GM23338 (cell line): ENCODE data around the gene DDX4.

Source experiments
- CREB1 ChIP-seq: fragments of 250-450 bp; sonication (Bioruptor Pico); IDR thresholded peaks from 2 replicates; pipeline ENCODE4 v1.5.0; 2020; ENCODE audit warnings: low read depth, mild to moderate bottlenecking, moderate library complexity
- EZH2 ChIP-seq: fragments of 200-600 bp; sonication (generic); IDR thresholded peaks from one replicate; pipeline ENCODE4 v1.8.0; 2017; ENCODE audit warnings: antibody characterized with exemption, mild to moderate bottlenecking, low read depth; ENCODE audit not compliant: unreplicated experiment
- EZH2phosphoT487 ChIP-seq: fragments of 200-600 bp; sonication (generic); IDR thresholded peaks from one replicate; pipeline ENCODE4 v1.8.1; 2018; ENCODE audit warnings: antibody characterized with exemption; ENCODE audit not compliant: unreplicated experiment
- JUNB ChIP-seq: IDR thresholded peaks from one replicate; pipeline ENCODE4 v1.6.1; 2016; ENCODE audit warnings: antibody characterized with exemption; ENCODE audit not compliant: unreplicated experiment
- NANOG ChIP-seq: IDR thresholded peaks from 2 replicates; pipeline ENCODE4 v1.6.1; 2016; ENCODE audit warnings: antibody characterized with exemption, borderline replicate concordance
- POLR2AphosphoS5 ChIP-seq: IDR thresholded peaks from 2 replicates; pipeline ENCODE4 v1.6.1; 2016; ENCODE audit warnings: antibody characterized with exemption, low read depth
- STAT1 ChIP-seq: IDR thresholded peaks from one replicate; pipeline ENCODE4 v1.6.1; 2016; ENCODE audit warnings: antibody characterized with exemption; ENCODE audit not compliant: unreplicated experiment
- ZNF114 ChIP-seq: fragments of 250-450 bp; sonication (Bioruptor Pico); IDR thresholded peaks from 2 replicates; pipeline ENCODE4 v1.5.0; 2020; ENCODE audit warnings: mild to moderate bottlenecking, moderate library complexity
- ZNF331 ChIP-seq: fragments of 250-450 bp; sonication (Bioruptor Pico); IDR thresholded peaks from 2 replicates; pipeline ENCODE4 v1.5.0; 2020; ENCODE audit warnings: low read depth, mild to moderate bottlenecking, moderate library complexity
- TF ChIP-seq, protein P1 (sequence below), 2 experiments: fragments of 200-600 bp in 1 of 2; sonication (generic) in 1 of 2; conservative IDR thresholded peaks; 2 replicates each; pipeline versions ENCODE4 v1.5.1 to v1.6.1; 2016 to 2017; ENCODE audit warnings: antibody characterized with exemption in 2 of 2, low read depth in 2 of 2, mild to moderate bottlenecking in 2 of 2, moderate library complexity in 1 of 2
- TF ChIP-seq, protein P2 (sequence below): IDR thresholded peaks from one replicate; pipeline ENCODE4 v1.6.1; 2018; ENCODE audit warnings: antibody characterized with exemption; ENCODE audit not compliant: unreplicated experiment
- TF ChIP-seq, protein P3 (sequence below): IDR thresholded peaks from 2 replicates; pipeline ENCODE4 v1.6.1; 2016; ENCODE audit warnings: antibody characterized with exemption

DNA sequence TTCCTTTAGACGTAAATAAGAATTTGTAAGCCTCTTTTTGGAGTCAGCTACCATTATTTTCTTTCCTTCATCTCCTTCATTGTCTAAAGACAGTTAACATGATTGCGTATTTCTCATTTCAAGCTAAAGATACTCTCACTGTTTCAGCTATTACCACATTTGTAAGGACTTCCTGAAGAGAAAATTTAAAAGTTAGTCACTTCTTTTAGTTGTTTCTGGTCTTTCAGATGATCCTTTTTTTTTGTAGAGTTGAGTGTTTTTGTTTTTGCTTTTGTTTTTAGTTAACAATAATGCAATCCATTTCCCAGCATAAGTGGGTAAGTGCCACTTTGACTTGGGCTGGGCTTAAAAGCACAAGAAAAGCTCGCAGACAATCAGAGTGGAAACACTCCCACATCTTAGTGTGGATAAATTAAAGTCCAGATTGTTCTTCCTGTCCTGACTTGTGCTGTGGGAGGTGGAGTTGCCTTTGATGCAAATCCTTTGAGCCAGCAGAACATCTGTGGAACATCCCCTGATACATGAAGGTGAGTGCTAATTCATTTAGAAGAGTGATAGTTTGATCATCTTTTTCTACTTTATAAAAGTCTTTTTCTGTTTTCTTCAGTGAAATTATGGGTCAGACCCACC, 115.3 kb downstream of the DDX4 start:
- TF ChIP-seq, protein P1, sequence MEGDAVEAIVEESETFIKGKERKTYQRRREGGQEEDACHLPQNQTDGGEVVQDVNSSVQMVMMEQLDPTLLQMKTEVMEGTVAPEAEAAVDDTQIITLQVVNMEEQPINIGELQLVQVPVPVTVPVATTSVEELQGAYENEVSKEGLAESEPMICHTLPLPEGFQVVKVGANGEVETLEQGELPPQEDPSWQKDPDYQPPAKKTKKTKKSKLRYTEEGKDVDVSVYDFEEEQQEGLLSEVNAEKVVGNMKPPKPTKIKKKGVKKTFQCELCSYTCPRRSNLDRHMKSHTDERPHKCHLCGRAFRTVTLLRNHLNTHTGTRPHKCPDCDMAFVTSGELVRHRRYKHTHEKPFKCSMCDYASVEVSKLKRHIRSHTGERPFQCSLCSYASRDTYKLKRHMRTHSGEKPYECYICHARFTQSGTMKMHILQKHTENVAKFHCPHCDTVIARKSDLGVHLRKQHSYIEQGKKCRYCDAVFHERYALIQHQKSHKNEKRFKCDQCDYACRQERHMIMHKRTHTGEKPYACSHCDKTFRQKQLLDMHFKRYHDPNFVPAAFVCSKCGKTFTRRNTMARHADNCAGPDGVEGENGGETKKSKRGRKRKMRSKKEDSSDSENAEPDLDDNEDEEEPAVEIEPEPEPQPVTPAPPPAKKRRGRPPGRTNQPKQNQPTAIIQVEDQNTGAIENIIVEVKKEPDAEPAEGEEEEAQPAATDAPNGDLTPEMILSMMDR (conservative IDR thresholded peaks at IDR 0.05; ENCODE audit: low read depth in 2 of 2) = no peak
- TF ChIP-seq POLR2AphosphoS5 = no peak
- no peak for TF ChIP-seq EZH2phosphoT487
- no peak for TF ChIP-seq EZH2
- no peak for TF ChIP-seq JUNB
- TF ChIP-seq, protein P2, sequence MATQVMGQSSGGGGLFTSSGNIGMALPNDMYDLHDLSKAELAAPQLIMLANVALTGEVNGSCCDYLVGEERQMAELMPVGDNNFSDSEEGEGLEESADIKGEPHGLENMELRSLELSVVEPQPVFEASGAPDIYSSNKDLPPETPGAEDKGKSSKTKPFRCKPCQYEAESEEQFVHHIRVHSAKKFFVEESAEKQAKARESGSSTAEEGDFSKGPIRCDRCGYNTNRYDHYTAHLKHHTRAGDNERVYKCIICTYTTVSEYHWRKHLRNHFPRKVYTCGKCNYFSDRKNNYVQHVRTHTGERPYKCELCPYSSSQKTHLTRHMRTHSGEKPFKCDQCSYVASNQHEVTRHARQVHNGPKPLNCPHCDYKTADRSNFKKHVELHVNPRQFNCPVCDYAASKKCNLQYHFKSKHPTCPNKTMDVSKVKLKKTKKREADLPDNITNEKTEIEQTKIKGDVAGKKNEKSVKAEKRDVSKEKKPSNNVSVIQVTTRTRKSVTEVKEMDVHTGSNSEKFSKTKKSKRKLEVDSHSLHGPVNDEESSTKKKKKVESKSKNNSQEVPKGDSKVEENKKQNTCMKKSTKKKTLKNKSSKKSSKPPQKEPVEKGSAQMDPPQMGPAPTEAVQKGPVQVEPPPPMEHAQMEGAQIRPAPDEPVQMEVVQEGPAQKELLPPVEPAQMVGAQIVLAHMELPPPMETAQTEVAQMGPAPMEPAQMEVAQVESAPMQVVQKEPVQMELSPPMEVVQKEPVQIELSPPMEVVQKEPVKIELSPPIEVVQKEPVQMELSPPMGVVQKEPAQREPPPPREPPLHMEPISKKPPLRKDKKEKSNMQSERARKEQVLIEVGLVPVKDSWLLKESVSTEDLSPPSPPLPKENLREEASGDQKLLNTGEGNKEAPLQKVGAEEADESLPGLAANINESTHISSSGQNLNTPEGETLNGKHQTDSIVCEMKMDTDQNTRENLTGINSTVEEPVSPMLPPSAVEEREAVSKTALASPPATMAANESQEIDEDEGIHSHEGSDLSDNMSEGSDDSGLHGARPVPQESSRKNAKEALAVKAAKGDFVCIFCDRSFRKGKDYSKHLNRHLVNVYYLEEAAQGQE = no peak
- no peak for TF ChIP-seq CREB1 (CRISPR knock-in tag)
- TF ChIP-seq, protein P3, sequence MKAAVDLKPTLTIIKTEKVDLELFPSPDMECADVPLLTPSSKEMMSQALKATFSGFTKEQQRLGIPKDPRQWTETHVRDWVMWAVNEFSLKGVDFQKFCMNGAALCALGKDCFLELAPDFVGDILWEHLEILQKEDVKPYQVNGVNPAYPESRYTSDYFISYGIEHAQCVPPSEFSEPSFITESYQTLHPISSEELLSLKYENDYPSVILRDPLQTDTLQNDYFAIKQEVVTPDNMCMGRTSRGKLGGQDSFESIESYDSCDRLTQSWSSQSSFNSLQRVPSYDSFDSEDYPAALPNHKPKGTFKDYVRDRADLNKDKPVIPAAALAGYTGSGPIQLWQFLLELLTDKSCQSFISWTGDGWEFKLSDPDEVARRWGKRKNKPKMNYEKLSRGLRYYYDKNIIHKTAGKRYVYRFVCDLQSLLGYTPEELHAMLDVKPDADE = no peak
- no peak for TF ChIP-seq ZNF114 (CRISPR knock-in tag)
- no peak for TF ChIP-seq NANOG
- TF ChIP-seq ZNF331 (CRISPR knock-in tag) = no peak
- no peak for TF ChIP-seq STAT1
